Mesenchymal stem cell (in vitro differentiated cells and primary cell): ENCODE data around the gene SEMA4A.
"Not testable (repeated sequence)": the region's sequence is repeated elsewhere in the genome, so short reads cannot be mapped to it uniquely, and the experiment has no call there.

Experiments used
- DNase-seq: peaks from one replicate; pipeline ENCODE4 v3.0.0-alpha.2; 2013
- H2AFZ ChIP-seq: one replicate; pipeline ENCODE4 v1.6.1; 2013; ENCODE audit warnings: low read depth, mild to moderate bottlenecking, control low read depth, inconsistent platforms, low read length, moderate library complexity
- H2AK5ac ChIP-seq: 2 replicates; pipeline ENCODE4 v1.6.1; 2013; ENCODE audit warnings: low read length, moderate library complexity, mild to moderate bottlenecking, inconsistent platforms; ENCODE audit not compliant: severe bottlenecking
- H2BK120ac ChIP-seq: one replicate; pipeline ENCODE4 v1.6.1; 2013; ENCODE audit warnings: low read depth, mild to moderate bottlenecking, inconsistent platforms, low read length, moderate library complexity
- H2BK12ac ChIP-seq, 2 experiments: one replicate each; pipeline ENCODE4 v1.6.1; 2013; ENCODE audit warnings: inconsistent platforms in 2 of 2, low read length in 2 of 2, mild to moderate bottlenecking in 2 of 2, moderate library complexity in 2 of 2, control low read depth in 1 of 2
- H2BK15ac ChIP-seq: one replicate; pipeline ENCODE4 v1.6.1; 2013; ENCODE audit warnings: mild to moderate bottlenecking, low read depth, inconsistent platforms; ENCODE audit not compliant: poor library complexity, severe bottlenecking
- H2BK5ac ChIP-seq: 2 replicates; pipeline ENCODE4 v1.6.1; 2013; ENCODE audit warnings: low read depth, mild to moderate bottlenecking, low read length, control low read depth, inconsistent platforms; ENCODE audit not compliant: poor library complexity, severe bottlenecking
- H3K14ac ChIP-seq, 2 experiments: one replicate each; pipeline ENCODE4 v1.6.1; 2013; ENCODE audit warnings: inconsistent platforms in 2 of 2, low read length in 2 of 2, control low read depth in 1 of 2, mild to moderate bottlenecking in 1 of 2, moderate library complexity in 1 of 2
- H3K18ac ChIP-seq, 2 experiments: one replicate each; pipeline ENCODE4 v1.6.1; 2013; ENCODE audit warnings: inconsistent platforms in 2 of 2, low read length in 2 of 2, control low read depth in 1 of 2, low read depth in 1 of 2, mild to moderate bottlenecking in 1 of 2
- H3K23ac ChIP-seq, 2 experiments: one replicate each; pipeline ENCODE4 v1.6.1; 2013; ENCODE audit warnings: inconsistent platforms in 2 of 2, low read length in 2 of 2, mild to moderate bottlenecking in 2 of 2, moderate library complexity in 2 of 2, control low read depth in 1 of 2
- H3K27ac ChIP-seq: 2 replicates; pipeline ENCODE4 v1.5.1; 2013; ENCODE audit warnings: mild to moderate bottlenecking, moderate library complexity, low read length, control low read depth, inconsistent platforms; ENCODE audit not compliant: poor library complexity, severe bottlenecking
- H3K27me3 ChIP-seq, 2 experiments: 2 replicates each; pipeline versions ENCODE4 v1.6.1 to v1.7.0; 2013; ENCODE audit warnings: low read length in 2 of 2, mild to moderate bottlenecking in 2 of 2, moderate library complexity in 2 of 2, control low read depth in 1 of 2, inconsistent platforms in 1 of 2; ENCODE audit not compliant: control insufficient read depth in 1 of 2, insufficient read depth in 1 of 2
- H3K36me3 ChIP-seq, 2 experiments: 2 replicates each; pipeline versions ENCODE4 v1.6.1 to v1.7.0; 2013; ENCODE audit warnings: low read length in 2 of 2, control low read depth in 1 of 2, inconsistent platforms in 1 of 2, low read depth in 1 of 2, mild to moderate bottlenecking in 1 of 2; ENCODE audit not compliant: insufficient read depth in 2 of 2, control insufficient read depth in 1 of 2
- H3K4ac ChIP-seq, 2 experiments: one replicate each; pipeline ENCODE4 v1.6.1; 2013; ENCODE audit warnings: inconsistent platforms in 2 of 2, low read length in 2 of 2, mild to moderate bottlenecking in 2 of 2, moderate library complexity in 2 of 2, control low read depth in 1 of 2, low read depth in 1 of 2
- H3K4me1 ChIP-seq: 2 replicates; pipeline ENCODE4 v1.6.1; 2013; ENCODE audit warnings: low read depth, low read length, control low read depth; ENCODE audit not compliant: control insufficient read depth, insufficient read depth
- H3K4me2 ChIP-seq: 2 replicates; pipeline ENCODE4 v1.6.1; 2013; ENCODE audit warnings: low read length, mild to moderate bottlenecking, inconsistent platforms; ENCODE audit not compliant: poor library complexity, severe bottlenecking
- H3K4me3 ChIP-seq, 2 experiments: 2 replicates each; pipeline versions ENCODE4 v1.5.1 to v1.7.0; 2013; ENCODE audit warnings: low read length in 2 of 2, mild to moderate bottlenecking in 2 of 2, control low read depth in 1 of 2, low read depth in 1 of 2; ENCODE audit not compliant: insufficient read depth in 1 of 2
- H3K79me1 ChIP-seq: replicated peaks from 2 replicates; pipeline ENCODE4 v1.6.1; 2013; ENCODE audit warnings: mild to moderate bottlenecking, control low read depth, low read length, inconsistent platforms; ENCODE audit not compliant: poor library complexity, severe bottlenecking
- H3K9ac ChIP-seq: 2 replicates; pipeline ENCODE4 v1.7.0; 2013; ENCODE audit warnings: mild to moderate bottlenecking, low read length, moderate library complexity
- H3K9me3 ChIP-seq: 2 replicates; pipeline ENCODE4 v1.7.0; 2013; ENCODE audit warnings: mild to moderate bottlenecking, low read length; ENCODE audit not compliant: control insufficient read depth
- H4K8ac ChIP-seq: one replicate; pipeline ENCODE4 v1.6.1; 2013; ENCODE audit warnings: inconsistent platforms, mild to moderate bottlenecking, low read length, moderate library complexity
- H4K91ac ChIP-seq: one replicate; pipeline ENCODE4 v1.6.1; 2013; ENCODE audit warnings: mild to moderate bottlenecking, low read length, inconsistent platforms
- WGBS: methylation state at CpG from one replicate; pipeline ENCODE4 v1.1.7; 2013; ENCODE audit warnings: mixed read lengths; 5-methylcytosine and 5-hydroxymethylcytosine counted together

Gene SEMA4A

GRCh38 chr1:156124557-156125483 lies 28.6 kb upstream of the SEMA4A start:
- Histone ChIP-seq H3K18ac (peak overlapping the region; percentile 85 to 91), H3K4me3 (peak overlapping the region in 1 of 2 experiments; percentile 66), H2BK5ac (peak overlapping the region; percentile 66), H3K4me2 (no peak overlapping the region), H2BK12ac (peak overlapping the region; percentile 76 to 80), H3K27me3 (no peaks in the 10 kb centered on the region), H2AFZ (no peak overlapping the region), H3K36me3 (peaks cover 9 to 48% of the 10 kb centered on the region in 2 experiments), H3K4ac (peak overlapping the region; percentile 55 to 69), H4K91ac (peak overlapping the region; percentile 83), H3K14ac (peak overlapping the region in 1 of 2 experiments; percentile 89), H3K9me3 (no peaks in the 10 kb centered on the region), H4K8ac (peak overlapping the region; percentile 39), H3K27ac (peak overlapping the region; percentile 62), H3K79me1 (no peaks in the 10 kb centered on the region), H2BK15ac (peak overlapping the region; percentile 55), H2BK120ac (peak overlapping the region; percentile 69), H2AK5ac (peak overlapping the region; percentile 34), H3K23ac (peak overlapping the region in 1 of 2 experiments; percentile 42), H3K4me1 (peaks cover 84% of the 10 kb centered on the region), H3K9ac (peak overlapping the region; percentile 99)
- peak; percentile 77 for DNase-seq
- 80% methylated on average over 16 of the region's 17 CpGs for WGBS

DNA sequence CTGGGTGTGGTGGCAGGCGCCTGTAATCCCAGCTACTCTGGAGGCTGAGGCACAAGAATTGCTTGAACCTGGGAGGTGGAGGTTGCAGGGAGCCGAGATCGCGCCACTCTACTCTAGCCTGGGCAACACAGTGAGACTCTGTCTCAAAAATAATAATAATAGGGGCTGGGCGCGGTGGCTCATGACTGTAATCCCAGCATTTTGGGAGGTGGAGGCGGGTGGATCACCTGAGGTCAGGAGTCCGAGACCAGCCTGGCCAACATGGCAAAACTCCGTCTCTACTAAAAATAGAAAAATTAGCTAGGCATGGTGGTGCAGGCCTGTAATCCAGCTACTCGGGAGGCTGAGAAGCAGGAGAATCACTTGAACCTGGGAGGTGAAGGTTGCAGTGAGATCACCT lies 27.8 kb upstream of the SEMA4A start:
- 94% methylated on average over 8 of the region's 10 CpGs for WGBS
- not testable (repeated sequence) for H2AFZ ChIP-seq, H2BK15ac ChIP-seq, H4K8ac ChIP-seq, H3K4ac ChIP-seq, H3K14ac ChIP-seq, DNase-seq, H4K91ac ChIP-seq, H2AK5ac ChIP-seq, H3K4me2 ChIP-seq, H3K27me3 ChIP-seq, H3K18ac ChIP-seq, H2BK120ac ChIP-seq, H3K23ac ChIP-seq, H3K9me3 ChIP-seq, H2BK5ac ChIP-seq, H3K79me1 ChIP-seq
- Histone ChIP-seq H3K9ac (peak overlapping the region; percentile 99), H3K27ac (peak overlapping the region; percentile 91), H3K36me3 (peaks cover 11 to 43% of the 10 kb centered on the region in 2 experiments), H3K4me3 (peak overlapping the region in 1 of 2 experiments; percentile 66), H2BK12ac (peak overlapping the region in 1 of 2 experiments; percentile 80), H3K4me1 (peaks cover 82% of the 10 kb centered on the region)

- H3K27me3 ChIP-seq = no peaks in the 10 kb centered on the region
Observed at GRCh38 chr1:156126043-156126629, 27.2 kb upstream of the SEMA4A start.

More at GRCh38 chr1:156126043-156126629, 27.2 kb upstream of the SEMA4A start:
- Histone ChIP-seq H2AK5ac (peak overlapping the region; percentile 42), H3K4me1 (peaks cover 78% of the 10 kb centered on the region), H3K4me2 (peak overlapping the region; percentile 39), H3K9me3 (no peaks in the 10 kb centered on the region), H2AFZ (no peak overlapping the region), H2BK12ac (peak overlapping the region; percentile 51 to 88), H2BK5ac (peak overlapping the region; percentile 67), H3K4ac (peak overlapping the region in 1 of 2 experiments; percentile 93), H3K23ac (peak overlapping the region in 1 of 2 experiments; percentile 20), H2BK15ac (no peak overlapping the region), H3K9ac (peak overlapping the region; percentile 99), H2BK120ac (peak overlapping the region; percentile 88), H3K79me1 (no peaks in the 10 kb centered on the region), H3K14ac (no peak overlapping the region), H3K36me3 (peaks cover 16 to 42% of the 10 kb centered on the region in 2 experiments), H3K4me3 (peak overlapping the region in 1 of 2 experiments; percentile 74), H3K27ac (peak overlapping the region; percentile 91), H4K91ac (peak overlapping the region; percentile 100), H4K8ac (peak overlapping the region; percentile 50), H3K18ac (peak overlapping the region; percentile 99)
- peak; percentile 99 for DNase-seq
- 10% methylated on average over 11 of the region's 11 CpGs for WGBS
